Right renal cortex interstitium (tissue), 3 donors: ENCODE measurements around the gene TRPV6. TPM values are rescaled to one million over a fixed set of nuclear protein-coding genes. Genes with fewer than 3 reads are reported as not detected.

Experiments
- DNase-seq, 3 donors: peaks; one replicate each; pipeline ENCODE4 v3.0.0-alpha.2; 2013; ENCODE audit warnings: low read depth in 3 of 3, low spot score in 2 of 3
- polyA plus RNA-seq, 3 donors: library from polyadenylated mRNA; unstranded; fragments of 120-200 nt; gene quantifications; one replicate each; pipeline ENCODE4 v1.2.1, GENCODE V29; 2013; ENCODE audit not compliant: insufficient read length in 3 of 3

The TRPV6 gene
- polyA plus RNA-seq, 3 donors: 10.3 to 11.4 (median 10.4) TPM

DNA sequence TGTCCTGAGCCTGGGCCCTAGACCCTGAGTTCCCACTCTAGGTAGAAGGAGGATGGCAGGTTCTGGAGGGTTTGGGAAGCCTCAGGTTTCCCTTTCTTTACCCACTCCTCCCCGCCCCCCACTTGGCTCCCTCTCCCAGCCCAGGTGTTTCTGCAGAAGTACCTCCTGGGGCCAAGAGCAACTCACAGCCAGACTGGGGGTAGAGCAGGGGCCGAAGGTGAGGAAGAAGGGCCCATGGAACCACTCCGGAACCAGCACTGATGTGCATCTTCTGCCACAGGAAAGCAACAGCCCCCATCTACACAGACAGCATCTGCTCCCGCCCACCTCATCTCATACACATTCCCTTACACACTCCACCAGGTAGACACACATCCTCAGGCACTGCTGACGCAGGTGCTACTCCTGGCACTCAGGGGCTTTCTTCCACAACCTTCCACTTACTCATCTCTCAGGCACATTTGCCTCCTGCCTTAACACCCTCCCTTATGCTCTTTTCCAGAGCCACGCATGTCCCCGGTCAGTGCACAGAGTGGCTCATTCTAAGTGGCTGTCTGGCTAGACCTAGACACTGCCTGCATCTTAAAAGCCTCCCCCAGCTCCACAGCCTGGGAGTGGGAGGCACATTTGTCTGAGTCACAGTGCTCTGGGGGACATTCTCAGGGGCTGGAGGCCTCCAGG, 28.8 kb downstream of the TRPV6 start:
- DNase-seq: no peak

DNA sequence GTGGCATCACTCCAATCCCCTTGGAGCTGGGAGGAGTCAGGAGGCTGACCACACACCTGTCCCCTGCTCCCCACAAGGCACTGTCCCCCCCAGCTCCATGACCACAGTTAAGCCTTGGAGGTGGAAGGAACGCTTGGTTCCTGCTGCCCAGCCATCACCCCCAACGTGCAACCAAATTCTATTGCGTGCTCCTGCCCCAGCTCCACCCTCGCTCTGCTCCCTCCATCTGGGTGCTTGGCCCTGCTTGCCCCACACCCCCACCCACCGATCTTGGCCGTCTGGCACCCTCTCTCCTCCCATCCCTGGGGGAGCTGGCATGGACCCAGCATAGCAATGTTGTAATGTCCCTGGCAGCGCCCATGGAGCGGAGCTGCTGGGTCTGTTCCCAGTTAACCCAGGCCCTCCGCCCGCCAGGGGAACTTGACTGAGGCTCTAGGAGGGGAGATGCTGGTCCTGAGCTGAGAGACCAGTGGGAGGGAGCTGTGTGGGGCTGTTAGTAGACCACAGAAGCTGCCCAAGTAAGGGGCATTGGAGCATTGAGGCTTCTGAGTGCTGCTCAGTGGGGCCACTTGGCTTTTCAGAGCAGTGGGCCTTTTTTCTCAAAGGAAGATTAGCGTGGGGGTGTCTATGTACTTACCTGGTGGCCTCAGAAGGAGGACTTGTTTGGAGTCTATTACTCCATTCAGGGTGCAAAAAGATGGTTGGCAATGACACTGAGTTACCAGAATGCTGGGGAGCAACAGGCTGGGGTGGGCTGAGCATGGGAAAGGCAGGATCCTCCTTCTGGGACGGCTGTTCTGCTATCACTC, 29.6 kb downstream of the TRPV6 start:
- no peak for DNase-seq

DNA sequence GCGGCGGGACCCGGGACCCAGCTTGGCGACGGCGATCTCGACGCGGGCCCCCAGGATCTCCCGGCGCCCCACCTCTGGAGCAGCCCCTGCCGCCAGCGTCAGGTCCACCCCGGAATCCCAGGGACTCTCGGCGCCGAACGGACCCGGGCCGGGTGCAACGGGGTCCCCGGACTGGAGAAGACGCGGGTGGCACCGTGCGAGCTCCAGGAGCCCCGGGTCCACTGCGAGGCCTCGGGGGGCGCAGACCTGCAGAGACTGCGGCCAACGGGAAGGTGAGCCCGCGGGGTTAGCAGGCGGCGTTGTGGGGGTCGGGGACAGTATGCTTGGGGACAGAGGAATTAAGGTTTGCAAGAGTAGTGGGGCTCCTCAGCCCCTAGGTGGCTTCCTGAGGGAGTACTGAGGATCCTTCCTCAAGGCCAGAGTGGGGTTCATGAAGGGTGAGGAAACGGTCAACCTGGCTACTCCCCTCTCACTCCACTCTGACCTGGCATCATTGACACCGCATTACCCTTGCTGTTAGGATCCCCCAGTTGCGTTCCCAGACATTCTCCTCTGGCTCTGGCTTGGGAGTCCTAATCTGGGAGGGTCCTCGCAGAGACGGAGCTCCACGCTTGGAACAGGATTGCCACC, 30.3 kb downstream of the TRPV6 start:
- DNase-seq: no peak

DNA sequence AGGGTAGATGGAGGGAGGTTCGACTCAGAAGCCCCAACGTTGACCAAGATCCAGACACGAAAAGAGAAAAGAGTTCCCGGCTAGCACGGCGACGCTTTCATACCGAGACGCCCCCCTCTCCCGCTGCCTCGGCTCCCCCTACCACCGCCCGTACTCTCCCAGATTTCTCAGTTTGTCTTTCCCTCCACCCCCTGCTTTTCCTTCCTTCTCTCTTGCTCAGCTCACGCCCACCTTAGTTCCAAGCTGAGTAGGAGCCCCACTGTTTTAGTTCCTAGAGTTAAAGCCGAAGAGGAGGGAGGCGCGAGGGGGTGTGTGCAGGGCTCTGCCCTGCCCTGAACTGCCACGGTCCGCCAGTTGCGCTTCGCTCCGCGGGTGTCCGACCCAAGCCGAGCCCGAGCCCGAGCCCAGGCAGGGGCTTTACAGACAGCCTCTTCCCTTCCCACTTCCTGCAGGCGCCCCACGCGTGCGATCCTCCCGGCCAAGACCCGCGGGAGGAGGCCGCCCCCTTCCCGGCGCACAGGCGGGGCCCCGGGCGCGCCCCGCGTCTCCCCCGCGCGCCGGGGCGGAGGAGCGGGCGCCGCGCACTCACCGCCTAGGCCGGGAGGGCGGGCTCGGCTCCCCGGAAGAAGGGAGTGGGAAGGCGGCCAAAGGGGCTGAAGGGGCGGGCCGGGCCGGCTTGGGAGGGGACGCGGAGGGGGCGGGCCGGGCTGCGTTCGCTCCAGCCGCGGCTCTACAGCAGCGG, 31.0 kb downstream of the TRPV6 start, which contains the start of gene EPHB6:
Gene EPHB6 (plus strand): TSS at position 705 of the 742 bp plus-strand sequence. CDS start 8,152 bp downstream, outside the sequence.
- peak; percentile 40 to 65 (median 54) for DNase-seq

DNA sequence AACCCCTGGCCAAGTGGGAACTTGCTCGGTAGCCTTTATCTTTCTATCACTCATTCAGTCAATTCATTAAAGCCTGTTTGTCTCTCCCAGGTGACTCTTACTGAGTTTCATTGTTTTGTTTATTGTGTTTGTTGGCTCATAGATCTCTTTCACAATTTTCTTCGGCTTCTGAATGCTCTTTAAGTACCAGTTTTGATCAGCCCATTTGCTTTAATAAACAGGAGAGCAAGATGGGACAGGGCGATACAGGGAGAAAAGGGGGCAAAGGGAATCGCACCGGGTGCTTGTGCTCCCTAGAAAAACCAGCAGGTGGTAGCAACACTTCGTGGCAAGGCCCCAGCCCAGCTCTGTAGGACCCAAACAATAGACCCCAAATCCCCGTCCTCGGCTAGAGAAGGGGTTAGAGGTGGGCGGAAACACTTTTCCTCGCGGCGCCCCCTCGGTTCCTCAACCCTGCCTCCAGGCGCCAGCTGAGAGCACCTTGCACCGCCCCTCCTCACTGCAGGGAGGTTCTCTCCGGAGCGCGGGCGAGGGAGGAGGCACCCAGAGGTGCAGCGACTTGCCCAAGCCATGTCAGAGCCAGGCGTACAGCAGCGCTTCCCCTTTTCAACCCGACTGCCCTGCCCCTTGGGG, 31.7 kb downstream of the TRPV6 start:
- DNase-seq: peak; percentile 50 to 66 (median 55)

DNA sequence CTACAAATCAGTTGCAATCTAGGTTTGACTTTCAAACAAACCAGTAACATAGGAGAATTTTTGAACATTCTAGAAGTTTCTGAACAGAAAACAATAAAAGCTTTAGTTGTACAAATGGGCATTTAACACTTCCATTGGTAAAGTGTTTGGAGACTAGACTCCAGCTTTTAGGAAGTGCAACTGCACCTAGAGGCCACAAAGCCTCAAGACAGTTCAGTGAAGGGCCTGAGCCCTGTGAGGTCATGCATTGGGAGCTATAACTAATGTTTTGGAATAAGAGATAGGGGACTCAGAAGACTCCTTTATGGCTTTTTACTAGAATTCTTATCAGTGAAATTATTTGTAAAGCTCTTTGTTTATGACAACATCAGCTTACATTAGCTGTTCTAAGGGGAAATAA, 33.6 kb downstream of the TRPV6 start:
- no peak for DNase-seq

DNA sequence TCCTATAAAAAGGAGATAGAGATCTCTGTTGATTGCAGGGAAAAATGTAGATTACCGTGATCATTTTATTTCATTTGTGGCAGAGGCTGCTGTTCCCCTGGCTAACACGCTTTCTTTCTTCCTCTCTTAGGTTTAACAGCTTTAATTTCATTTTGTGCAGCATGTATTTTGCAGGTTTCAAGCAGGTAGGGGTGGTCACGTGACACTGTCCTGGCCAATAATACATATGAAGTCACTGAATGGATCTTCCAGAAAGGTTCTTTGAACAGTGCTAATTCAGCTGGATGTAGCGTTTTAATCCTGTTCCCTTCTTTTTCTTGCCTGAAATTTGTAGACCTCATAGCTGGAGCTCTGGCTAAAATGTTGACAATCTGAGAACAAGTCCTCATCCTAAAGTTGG, 34.3 kb downstream of the TRPV6 start:
- DNase-seq: no peak

DNA sequence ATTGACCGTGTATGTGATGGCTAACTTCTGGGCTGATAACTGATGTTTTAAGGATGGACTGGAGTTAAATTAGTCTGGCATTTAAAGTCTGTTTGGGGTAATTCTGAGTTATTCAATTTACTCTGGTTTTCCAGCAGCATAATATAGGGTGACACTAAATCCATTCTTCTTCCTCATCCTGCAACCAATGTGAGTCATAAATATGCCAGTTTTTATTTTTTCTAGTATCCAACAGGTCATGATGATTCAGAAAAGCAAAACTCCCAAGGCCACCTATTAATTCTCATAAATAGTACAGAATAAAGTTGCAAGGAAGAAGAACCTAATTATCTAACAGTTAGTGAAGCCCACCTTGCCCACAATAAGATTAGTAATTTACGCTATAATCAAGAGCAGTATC, 38.2 kb downstream of the TRPV6 start:
- no peak for DNase-seq

DNA sequence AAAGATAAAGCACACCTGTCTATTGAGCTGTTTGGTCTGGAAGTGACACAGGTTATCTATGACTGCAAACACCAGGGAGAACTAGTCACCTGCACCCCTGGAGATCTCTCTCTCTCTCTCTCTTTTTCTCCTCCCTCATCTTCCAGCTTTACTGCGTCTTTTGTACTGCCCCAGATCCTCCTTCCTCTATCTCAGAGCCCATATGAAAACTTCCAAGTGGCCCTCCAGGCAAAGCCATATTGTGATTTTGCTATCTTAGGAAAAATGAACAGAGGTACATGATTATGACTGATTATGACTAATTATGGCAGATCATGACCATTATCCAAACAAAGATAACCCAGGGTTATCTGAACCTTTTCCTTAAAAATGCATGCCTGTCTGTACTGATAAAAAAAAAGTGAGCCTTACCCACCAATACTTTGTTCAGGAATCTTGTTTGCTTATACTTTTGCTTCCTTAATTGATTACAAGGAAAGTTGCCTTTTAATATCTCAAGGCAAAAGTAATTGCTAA, 43.2 kb downstream of the TRPV6 start:
- no peak for DNase-seq

DNA sequence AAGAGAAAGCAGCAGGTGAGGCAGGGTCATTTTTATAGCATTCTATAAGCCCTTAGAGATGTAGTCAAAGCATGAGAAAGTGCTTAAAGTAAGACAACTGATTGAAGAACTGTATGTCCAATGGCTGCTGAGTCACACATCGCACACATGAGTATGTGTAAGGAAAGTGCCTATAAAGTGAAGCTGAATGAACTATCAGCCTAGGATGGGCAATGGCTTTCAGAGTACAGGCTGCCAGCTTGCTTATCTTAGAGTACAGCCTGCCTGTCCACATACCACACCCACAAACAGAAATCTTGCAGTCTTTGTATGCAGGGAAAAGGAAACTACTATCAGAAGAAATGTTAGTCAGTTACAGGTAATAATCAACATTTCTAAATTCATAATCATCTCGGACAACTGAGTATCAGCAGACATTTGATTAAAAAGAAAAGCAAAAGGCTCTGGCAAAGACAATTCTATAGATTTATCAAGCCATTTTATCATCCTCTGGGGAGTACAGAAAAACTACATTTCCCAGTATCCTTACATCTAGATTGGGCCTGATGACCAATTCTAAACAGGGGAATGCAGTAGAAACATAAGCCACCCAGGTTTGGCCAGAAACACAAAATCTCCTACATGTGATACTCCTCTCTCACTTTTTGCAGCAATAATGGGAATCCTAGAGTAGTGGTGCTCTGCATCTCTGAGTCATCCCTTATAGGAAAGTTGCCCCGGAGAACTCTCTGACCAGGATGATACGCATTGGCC, 46.9 kb downstream of the TRPV6 start:
- DNase-seq: no peak

DNA sequence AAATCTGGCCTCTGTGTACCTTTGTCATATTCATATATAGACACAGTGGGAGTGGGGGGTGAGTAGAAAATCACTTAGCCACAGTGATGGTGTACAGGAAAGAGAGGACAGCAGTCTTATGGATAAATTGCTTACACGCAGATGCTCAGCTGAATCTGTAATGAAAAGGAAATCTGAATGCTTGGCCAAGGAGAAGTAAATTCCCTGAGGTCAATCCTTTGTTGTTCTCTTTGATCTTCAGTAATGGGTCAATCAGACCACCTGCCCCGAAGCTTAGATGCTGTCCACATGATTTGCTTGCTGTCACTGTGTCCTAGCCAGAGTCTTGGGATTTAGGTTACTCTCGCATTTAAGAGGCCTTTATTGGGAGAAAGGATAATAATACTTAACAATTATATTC, 49.1 kb downstream of the TRPV6 start:
- no peak for DNase-seq

DNA sequence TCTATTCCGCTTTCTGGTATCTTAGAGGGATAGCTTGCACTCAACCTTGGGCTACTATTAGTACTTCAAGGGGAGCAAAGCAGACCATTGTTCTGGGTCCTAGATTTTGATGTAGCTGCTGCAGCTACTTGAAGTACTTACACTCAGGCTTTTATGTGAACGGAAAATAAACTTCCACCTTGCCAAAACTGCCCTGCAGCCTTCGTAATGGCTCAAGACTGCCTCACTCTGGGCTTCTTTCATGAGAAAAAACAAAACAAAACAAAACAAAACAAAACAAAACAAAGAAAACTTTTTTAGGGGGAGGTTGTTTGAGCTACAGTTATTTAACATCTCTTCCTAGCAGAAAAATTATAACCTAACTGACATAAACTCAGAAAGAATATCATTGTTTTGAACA, 50.1 kb downstream of the TRPV6 start:
- no peak for DNase-seq

DNA sequence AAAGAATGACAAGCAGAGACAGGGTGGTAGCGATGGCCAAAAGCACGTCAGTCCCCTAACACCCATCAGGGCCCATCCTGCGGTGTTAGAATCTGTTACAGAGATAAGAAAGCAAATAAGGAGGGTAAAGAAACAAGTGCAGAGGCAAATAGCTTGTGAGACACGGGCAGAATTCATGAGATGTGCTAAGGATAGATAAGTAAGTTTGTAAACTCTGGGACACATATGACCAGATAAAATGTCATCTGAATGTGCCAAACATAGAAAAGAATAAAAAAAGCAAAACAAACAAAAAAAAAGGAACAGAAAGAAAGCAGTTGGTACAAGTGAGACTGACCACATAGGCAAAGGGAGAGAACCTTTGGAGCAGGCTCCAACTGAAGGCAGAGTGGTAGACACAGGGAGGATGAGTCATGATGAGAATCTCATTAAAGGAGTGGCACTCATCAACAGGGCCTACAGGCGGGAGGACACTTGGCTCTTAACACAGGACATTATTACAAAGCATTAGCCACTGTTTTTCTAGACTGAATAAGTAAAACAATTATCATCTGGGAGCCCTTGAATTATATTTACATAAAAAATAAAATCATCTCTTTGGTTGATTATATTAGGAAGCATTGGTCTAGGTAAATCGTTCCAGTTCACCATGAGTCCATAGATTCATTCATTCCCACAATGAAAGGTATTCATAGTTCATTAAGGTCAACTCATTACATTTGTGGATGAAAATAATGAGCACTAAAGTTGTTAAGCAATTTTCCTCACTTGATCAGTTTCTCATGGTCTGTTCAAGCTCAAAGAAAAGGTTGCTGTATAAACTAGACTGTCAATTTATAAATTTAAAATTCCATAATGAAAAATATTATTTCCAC, 52.1 kb downstream of the TRPV6 start:
- no peak for DNase-seq

DNA sequence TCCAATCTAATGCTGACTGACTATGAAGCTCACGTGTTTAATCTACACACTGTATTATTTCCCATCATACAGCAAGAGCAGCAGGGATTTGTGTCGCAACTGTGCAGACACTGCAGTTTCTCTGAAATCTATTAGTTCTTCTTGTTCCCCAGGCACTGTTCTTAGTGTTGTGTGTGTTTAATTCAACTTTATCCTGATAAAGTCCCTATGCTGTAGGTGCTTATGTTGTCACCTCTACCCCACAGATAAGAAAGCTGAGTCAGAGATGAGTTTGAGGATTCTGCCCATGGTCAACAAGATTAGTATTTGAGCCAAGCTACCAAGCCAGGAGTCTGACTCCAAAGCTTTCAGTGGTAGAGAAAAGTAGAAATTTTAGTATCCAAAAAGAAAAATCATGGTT, 53.1 kb downstream of the TRPV6 start:
- DNase-seq: no peak

DNA sequence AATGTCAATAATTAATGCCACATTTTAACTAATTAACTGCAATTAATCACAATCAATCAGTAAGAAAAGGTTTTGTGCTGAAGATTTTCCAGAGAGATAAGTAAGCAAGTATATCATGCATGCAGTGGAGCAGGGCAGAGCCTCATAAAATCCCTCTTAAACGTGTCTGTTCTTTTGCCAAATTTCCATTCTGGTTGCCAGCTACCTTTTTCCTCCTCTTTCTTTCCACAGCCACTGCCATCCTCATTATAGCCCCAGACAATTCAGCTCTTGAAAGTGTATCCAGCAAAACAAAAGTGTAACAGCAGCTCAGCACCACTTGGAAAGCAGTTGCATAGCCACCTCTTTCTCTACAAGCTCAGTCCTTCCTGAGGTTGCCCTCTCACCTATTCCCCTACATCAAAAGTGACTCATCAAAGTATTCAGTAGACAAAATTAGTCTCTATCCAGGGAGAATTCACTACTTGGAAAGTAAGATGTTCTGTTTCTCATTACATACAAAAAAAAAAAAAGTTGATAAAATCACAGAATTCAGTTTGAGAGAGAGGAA, 57.5 kb downstream of the TRPV6 start:
- DNase-seq: no peak

DNA sequence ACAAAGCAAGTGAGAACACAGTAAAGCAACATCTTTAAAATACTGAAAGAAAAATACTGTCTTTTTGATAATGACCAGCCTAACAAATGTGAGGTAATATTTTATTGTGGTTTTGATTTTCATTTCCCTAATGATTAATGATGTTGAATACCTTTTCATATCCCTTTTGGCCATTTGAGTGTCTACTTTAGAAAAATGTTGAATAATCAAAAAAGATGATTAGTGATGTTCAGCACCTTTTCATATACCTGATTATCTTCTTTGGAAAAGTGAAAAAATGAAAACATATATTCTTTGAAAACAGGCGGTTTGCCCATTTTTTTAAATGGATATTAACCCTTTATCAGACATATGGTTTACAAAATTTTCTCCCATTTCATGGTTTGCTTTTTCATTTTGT, 62.8 kb downstream of the TRPV6 start:
- no peak for DNase-seq
